GM19025 (cell line): ENCODE results near the gene SBK2.

Source experiments
- ATAC-seq: cut with Tn5 transposase; IDR thresholded peaks from one replicate; pipeline ENCODE4 v1.9.1; 2021; ENCODE audit warnings: mild to moderate bottlenecking, low read depth, moderate library complexity; ENCODE audit not compliant: unreplicated experiment

The SBK2 gene

DNA sequence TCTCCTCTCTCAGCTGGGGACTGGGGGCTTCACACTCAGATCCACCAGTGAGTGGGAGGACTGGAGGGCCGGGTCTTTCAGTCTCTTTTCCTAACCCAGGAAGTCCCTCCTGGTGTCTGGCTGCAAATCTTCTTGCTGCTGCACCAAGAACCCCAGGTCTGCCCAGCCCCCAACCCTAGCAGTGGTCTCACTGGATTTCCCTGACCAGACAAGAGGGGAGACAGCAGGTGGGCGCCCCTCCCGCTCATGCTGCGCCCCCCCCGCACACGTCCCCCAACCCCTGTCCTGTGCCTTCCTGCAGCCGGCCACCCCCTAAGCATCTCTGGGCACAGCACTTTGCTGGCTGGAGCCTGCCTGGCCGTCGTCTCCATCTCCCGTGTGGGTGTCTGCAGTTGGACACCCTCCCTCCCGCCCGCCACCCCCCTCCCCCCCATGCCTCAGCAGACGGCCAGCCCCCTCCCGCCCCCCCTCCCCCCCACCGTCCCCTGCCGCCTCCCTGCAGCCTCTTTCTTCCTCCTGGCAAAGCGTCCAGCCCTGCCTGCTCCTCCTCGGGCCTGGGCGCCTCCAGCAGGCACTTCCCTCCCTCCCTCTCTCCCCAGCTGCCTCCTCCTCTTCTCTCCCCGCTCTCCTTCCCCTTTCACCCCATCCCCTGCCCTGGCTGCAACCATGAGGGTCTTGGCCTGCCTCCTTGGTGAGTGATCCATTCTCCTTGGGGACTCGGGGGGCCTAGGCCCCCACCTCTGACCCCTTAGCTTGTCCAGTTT lies 48.8 kb downstream of the SBK2 start, which contains the start of gene SSC5D:
Gene SSC5D (plus strand): TSS at position 513 of the 764 bp plus-strand sequence. CDS start 154 bp downstream, at position 667.
- ATAC-seq: no peak

DNA sequence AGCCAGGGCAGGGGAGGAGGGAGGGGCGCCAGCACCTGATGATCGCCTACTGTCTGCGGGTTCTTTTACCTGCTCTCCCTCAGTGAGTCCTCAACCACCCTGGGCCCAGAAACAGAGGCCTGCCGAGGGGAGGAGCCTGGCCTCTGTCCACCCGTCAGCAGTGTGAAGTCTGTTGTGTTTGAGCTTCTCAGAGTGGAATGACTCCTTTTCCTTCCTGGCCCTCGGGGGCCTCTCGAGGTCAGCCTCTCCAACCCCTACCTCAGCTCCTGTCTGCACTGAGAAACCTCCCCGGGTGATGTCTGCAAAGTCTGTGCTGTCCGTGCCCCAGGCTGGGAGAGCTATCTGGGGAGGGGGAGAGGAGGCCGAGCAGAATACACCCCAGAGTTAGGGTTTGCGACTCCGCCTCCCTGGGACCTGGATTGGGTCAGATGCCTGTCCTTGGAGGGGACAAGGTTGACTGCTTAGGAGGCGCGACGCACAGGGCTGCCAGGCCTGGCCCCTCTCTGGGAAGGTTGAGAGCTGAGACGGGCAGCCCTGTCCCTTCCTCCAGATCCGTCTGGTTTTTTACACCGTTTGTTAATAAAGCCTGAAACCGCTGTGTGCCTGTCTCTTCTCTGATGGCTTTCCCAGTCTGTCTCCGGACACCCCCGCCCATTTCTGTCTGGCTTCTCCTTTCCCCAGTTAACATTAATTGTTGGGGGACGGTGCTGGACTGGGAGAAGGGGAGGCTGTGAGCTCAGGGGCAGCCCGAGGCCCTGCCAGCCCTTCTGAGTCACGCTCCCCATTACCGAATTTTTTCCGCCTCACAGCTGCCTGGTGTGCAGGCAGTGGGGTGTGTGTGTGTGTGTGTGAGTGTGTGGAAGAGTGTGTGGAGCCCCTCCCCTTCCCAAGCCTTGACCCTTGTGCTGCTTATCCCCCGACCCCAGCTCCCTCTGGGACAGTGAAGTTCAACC lies 49.7 kb downstream of the SBK2 start:
- no peak for ATAC-seq

DNA sequence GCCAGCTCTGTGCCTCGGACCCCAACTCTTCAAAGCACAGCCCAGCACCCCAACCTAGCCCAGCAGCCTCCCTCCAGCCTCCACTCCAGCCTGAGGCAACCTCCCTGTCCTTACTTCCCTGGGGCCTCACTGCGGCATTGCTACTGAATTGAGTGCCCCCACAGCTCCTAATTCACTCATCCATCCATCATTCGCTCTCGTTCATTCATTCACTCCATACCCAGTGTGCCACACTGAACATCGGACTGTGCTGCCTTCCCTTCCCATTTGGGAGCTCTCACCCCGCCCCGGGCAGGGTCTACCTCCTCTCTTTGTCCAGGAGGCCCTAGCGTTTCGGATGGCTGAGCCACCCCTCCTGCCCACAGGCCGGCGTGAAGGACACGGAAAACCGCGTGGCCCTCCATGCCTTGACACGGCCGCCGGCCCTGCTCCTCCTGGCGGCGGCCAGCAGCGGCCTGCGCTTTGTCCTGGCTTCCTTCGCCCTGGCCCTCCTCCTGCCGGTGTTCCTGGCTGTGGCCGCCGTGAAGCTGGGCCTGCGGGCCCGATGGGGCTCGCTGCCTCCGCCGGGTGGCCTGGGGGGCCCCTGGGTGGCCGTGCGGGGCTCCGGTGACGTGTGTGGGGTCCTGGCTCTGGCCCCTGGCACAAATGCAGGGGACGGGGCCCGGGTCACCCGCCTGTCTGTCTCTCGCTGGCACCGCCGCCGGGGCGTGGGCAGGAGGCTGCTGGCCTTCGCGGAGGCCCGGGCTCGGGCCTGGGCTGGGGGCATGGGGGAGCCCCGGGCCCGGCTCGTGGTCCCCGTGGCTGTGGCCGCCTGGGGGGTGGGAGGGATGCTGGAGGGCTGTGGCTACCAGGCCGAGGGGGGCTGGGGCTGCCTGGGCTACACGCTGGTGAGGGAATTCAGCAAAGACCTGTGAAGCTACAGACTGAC lies 50.6 kb downstream of the SBK2 start:
- ATAC-seq: no peak

DNA sequence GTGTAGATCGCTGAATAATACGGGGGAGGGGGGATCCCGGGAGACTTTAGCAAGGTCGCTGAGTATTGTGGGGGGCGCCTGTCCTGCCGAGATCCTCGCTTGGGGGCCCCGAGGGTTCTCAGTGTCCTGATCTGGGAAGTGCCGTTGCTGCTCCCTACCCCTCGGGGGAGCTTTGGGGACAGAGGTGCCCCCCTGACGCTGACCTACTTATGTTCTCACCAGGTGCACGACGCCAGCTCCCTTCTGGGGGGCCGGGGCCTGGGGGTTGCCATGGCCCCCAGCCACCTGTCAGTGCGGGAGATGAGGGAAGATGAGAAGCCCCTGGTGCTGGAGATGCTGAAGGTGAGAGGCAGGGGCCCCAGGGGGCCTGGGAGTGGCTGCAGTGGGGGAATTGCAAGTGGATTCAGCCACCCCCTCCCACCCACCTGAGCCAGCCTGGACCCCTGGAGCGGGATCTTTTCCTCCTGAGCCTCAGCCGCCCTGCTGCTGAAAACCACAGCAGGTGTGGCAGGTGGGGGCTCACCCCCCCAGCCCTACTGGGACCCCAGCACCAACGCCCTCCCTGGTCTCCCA lies 51.4 kb downstream of the SBK2 start:
- ATAC-seq: no peak

DNA sequence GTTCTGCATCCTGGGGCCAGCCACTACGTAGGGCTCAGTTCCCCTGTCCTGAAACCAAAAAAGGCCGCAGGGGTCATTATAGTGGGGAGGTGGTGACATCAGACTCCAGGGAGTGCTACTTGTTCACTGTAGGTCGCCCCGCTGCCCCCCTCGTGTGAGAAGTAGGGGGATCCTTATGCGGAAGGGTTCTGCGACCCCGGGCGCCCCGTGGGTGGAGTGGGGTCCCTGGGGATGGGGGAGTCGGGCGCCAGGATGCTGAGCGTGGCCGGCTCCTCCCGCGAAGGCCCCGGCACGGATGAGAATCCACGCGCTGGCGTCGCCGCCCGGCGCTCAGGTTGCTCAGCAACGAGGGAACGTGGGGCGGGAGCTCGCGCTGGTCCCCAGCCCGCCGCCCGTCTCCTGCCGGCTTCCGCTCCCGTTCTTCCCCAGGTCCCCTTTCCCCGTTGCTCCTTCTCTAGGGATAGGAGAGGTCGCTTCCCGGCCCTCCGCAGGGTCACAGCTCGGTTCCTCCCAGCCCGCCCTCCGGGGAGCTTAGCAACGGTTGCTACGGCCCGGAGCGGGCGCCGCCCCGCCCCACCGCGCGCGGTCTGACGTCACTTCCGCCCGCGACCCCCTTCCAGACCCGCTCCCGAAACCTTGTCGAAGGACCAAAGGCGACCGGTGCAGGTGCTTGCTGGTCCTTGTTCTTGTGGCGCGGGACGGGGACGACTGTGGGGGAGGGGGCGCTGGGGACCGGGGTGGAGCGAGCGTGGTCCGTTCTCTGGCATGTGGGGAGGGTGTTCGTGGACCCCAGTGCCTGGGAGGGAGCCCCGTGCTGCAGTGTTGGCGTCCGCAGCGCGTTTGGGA lies 52.1 kb downstream of the SBK2 start, which contains the start of gene NAT14:
Gene NAT14 (plus strand): TSS at position 596 of the 846 bp plus-strand sequence. CDS start 521 bp downstream, outside the sequence.
- no peak for ATAC-seq

DNA sequence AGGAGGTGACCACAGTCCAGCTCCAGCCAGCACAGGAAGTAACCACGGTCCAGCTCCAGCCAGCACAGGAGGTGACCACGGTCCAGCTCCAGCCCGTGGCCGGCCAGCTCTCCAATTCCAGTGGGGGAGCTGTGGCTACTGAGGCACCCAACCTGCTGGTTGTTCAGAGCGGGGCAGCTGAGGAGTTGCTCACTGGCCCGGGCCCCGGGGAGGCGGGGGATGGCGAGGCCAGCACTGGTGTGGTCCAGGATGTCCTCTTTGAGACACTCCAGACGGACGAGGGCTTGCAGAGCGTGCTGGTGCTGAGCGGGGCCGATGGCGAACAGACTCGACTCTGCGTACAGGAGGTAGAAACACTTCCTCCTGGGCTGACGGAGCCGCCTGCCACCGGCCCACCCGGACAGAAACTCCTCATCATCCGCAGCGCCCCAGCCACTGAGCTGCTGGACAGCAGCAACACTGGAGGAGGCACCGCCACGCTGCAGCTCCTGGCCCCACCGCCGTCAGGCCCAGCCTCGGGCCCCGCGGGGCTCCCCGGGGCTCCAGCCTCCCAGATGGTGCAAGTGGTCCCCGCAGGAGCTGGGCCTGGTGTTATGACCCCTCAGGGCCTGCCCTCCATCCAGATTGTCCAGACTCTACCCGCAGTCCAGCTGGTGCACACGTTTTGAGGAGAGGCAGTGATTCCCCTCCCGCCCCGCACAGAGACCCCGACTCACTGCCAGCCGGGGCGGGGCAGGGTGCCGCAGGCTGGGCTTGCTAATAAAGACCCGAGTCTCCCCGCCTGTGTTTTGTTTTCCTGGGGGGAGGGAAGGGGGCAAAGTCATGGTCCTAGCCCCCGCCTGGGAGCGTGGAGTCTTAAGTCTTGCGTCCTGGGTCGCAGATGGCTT lies 53.0 kb downstream of the SBK2 start:
- no peak for ATAC-seq

DNA sequence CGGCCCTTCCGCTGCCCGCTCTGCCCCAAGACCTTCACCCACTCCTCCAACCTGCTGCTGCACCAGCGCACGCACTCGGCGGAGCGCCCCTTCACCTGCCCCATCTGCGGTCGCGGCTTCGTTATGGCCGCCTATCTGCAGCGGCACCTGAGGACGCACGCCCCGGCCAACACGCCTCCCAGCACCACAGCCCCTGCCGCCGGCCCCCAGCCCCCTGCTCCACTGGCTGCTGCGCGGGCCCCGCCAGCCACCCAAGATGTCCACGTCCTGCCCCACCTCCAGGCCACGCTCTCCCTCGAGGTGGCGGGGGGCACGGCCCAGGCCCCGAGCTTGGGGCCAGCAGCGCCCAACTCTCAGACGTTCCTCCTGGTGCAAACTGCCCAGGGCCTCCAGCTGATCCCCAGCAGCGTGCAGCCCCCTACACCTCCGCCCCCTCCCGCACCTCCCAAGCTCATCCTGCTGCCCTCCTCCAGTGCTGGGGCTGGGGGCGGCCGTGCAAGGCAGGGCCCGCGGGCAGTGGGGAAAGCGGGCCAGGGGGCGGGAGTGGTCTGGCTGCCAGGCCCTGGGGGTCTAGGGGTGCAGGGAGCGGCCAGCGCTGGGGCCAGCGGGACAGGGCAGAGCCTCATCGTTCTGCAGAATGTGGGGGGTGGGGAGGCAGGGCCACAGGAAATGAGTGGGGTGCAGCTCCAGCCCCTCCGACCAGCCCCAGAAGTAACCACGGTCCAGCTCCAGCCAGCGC lies 53.8 kb downstream of the SBK2 start:
- no peak for ATAC-seq

DNA sequence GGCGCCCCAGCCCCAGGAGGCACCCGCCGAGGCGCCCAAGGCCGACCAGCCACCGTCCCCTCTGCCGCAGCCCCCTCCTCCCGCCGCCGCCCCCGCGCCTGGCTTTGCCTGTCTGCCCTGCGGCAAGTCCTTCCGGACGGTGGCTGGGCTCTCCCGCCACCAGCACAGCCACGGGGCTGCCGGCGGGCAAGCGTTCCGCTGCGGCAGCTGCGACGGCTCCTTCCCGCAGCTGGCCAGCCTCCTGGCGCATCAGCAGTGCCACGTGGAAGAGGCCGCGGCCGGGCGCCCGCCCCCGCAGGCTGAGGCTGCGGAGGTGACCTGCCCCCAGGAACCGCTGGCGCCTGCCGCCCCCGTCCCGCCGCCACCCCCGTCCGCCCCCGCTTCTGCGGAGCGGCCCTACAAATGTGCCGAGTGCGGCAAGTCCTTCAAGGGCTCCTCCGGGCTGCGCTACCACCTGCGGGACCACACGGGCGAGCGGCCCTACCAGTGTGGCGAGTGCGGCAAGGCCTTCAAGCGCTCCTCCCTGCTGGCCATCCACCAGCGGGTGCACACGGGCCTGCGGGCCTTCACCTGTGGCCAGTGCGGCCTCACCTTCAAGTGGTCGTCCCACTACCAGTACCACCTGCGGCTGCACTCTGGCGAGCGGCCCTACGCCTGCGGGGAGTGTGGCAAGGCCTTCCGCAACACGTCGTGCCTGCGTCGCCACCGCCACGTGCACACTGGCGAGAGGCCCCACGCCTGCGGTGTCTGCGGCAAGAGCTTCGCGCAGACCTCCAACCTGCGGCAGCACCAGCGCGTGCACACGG lies 54.6 kb downstream of the SBK2 start:
- no peak for ATAC-seq

DNA sequence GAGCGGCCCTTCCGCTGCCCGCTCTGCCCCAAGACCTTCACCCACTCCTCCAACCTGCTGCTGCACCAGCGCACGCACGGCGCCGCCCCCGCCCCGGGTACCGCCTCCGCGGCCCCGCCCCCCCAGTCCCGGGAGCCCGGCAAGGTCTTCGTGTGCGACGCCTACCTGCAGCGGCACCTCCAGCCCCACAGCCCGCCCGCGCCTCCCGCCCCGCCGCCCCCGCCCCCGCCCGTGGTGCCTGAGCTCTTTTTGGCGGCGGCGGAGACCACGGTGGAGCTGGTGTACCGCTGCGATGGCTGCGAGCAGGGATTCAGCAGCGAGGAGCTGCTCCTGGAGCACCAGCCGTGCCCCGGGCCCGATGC lies 55.2 kb downstream of the SBK2 start:
- ATAC-seq: no peak

DNA sequence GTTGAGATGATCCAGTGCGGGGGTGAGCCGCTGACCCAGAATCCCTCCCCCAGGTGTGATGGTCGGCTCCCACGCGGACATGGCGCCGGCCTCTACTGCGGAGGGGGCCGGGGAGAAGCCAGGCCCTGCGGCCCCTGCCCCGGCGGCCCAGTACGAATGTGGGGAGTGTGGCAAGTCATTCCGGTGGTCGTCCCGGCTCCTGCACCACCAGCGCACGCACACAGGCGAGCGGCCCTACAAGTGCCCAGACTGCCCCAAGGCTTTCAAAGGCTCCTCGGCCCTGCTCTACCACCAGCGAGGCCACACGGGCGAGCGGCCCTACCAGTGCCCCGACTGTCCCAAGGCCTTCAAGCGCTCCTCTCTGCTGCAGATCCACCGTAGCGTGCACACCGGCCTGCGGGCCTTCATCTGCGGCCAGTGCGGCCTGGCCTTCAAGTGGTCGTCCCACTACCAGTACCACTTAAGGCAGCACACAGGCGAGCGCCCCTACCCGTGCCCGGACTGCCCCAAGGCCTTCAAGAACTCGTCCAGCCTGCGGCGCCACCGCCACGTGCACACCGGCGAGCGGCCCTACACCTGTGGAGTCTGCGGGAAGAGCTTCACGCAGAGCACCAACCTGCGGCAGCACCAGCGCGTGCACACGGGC lies 55.7 kb downstream of the SBK2 start:
- no peak for ATAC-seq

DNA sequence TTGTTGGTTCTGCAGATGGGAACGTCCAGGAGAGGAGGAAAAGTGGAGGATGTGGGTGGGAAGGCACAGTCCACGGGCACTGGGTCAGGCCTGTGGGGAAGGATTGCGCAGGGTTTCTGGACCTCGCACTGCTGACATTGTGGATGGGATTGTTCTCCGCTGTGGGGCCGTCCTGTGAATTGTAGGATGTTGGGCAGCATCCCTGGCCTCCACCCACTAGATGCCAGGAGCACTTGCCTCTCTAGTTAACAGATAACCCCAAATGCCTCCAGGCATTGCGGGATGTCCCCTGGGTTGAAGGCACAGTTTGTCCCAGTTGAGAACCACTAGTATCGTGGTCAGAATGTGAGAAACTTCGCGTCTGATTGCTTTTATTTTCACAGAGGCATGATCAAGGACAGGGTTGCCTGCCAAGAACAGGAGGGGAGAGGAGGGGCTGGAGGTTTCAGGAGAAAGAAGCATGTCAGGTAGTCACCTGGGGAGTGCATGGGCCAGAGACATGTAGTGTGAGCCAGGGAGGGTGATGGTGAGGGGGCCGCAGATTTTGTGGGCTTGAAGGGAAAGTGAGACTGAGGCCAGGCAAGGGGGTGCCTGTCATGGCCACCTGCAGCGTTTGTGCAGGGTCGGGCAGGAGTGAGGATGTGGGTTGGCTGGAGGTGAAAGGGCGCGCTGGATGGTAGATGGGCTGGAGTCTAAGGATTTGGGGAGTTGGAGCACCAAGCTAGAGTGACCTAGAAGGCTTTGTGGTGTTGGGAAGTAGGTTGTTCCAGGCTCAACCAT lies 57.3 kb downstream of the SBK2 start:
- no peak for ATAC-seq

DNA sequence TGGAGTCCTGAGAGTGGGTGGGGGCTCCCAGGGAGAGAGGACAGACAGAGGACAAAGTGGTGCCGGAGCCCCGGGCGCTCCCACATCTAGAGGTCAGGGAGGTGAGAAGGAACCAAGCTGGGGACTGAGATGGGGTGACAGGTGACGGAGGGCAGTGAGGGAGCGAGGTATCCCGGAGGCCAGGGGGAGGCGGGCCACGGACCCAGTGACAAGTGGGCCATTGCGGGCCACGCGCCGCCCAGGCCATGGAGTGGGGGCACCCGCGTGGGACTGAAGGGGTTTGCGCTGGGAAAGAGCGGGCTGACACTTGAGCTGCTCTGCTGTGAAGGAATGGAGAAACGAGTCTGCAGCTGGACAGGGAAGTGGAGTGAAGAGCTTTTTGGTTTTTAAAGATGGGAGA lies 57.9 kb downstream of the SBK2 start:
- no peak for ATAC-seq
